ENCODE data around the gene TOP1.

DNA sequence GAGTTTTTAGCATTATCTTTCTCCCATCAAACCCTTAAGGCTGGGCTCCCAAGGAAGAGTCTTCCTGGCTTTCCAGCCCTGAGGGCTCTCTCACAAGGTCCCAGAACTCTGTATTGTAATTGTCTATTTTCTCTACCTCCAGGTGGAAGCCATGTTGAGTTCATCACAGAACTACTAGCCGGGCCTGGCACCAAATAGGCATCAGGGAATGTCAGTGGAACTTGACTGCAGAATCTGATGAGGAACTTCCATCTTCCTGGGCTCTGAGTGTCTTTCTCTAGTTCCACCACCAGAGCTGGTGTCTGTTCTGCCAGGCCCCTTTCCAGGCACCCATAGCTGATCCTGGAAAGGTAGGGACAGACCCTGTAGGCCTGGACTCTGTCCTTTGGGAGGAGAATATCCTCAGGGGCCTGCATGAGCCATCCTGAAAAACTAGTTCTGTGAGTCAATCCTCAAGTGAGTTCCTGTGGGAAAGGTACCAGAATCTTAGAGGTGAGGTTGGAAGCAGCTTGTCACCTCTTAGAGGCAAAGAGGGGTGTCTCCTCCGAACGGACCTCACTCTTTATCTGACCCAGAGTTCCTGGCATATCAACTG, 11.1 kb upstream of the TOP1 start:
- TF ChIP-seq TBP (optimal IDR thresholded peaks at IDR 0.05; ENCODE audit: low read depth, low read length) (no peak), ATF1 (CRISPR knock-in tag; IDR thresholded peaks at IDR 0.05) (no peak), ATF1 (tag; IDR thresholded peaks at IDR 0.05) (no peak), STAG1 (CRISPR knock-in tag; IDR thresholded peaks at IDR 0.05; ENCODE audit: borderline replicate concordance) (no peak), NFYB (IDR thresholded peaks at IDR 0.05; ENCODE audit: extremely low read depth, insufficient read length) (no peak), PCBP2 (IDR thresholded peaks at IDR 0.05; ENCODE audit: low read depth, low read length, poor library complexity, severe bottlenecking) (no peak)
- TF ChIP-seq, protein P1, sequence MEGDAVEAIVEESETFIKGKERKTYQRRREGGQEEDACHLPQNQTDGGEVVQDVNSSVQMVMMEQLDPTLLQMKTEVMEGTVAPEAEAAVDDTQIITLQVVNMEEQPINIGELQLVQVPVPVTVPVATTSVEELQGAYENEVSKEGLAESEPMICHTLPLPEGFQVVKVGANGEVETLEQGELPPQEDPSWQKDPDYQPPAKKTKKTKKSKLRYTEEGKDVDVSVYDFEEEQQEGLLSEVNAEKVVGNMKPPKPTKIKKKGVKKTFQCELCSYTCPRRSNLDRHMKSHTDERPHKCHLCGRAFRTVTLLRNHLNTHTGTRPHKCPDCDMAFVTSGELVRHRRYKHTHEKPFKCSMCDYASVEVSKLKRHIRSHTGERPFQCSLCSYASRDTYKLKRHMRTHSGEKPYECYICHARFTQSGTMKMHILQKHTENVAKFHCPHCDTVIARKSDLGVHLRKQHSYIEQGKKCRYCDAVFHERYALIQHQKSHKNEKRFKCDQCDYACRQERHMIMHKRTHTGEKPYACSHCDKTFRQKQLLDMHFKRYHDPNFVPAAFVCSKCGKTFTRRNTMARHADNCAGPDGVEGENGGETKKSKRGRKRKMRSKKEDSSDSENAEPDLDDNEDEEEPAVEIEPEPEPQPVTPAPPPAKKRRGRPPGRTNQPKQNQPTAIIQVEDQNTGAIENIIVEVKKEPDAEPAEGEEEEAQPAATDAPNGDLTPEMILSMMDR (IDR thresholded peaks at IDR 0.05 in 2 of 3, conservative IDR thresholded peaks at IDR 0.05 in 1 of 3; ENCODE audit: insufficient read depth in 2 of 3, low read depth in 1 of 3, low read length in 3 of 3): no peak
